Tibial artery (tissue), 4 donors: Measurements from ENCODE around the gene DBH.

ENCODE experiments used
- DNase-seq, 2 donors: peaks; one replicate each; pipeline ENCODE4 v3.0.0-alpha.2; 2019
- H3K27ac ChIP-seq, 2 donors: fragments of 200-600 bp; sonication (generic) in 1 of 2; 1 replicate in 1 of 2; 2 replicates in 1 of 2; pipeline ENCODE4 v1.5.1; 2018 to 2019; ENCODE audit warnings: mild to moderate bottlenecking in 1 of 2
- H3K27me3 ChIP-seq, 2 donors: fragments of 200-600 bp; sonication (generic) in 1 of 2; one replicate each; pipeline versions ENCODE4 v1.5.1 to v1.6.0; 2016 to 2019
- H3K36me3 ChIP-seq, 3 donors: fragments of 200-600 bp; sonication (generic) in 2 of 3; one replicate each; pipeline ENCODE4 v1.5.1; 2016 to 2019; ENCODE audit warnings: mild to moderate bottlenecking in 2 of 3
- H3K4me1 ChIP-seq, 4 donors: fragments of 200-600 bp; sonication (generic) in 2 of 4; 1 replicate in 3 of 4; 2 replicates in 1 of 4; pipeline ENCODE4 v1.5.1; 2016 to 2019
- H3K4me3 ChIP-seq, 2 donors: fragments of 200-600 bp; sonication (generic) in 1 of 2; 1 replicate in 1 of 2; 2 replicates in 1 of 2; pipeline ENCODE4 v1.5.1; 2018 to 2019; ENCODE audit warnings: mild to moderate bottlenecking in 2 of 2
- H3K9me3 ChIP-seq, 3 donors: fragments of 200-600 bp; sonication (generic) in 1 of 3; one replicate each; pipeline ENCODE4 v1.5.1; 2016 to 2019
- CTCF ChIP-seq, 2 experiments: fragments of 200-600 bp in 1 of 2; fragments of 450-650 bp in 1 of 2; IDR thresholded peaks; one replicate each; pipeline ENCODE4 v1.5.1; 2017 to 2019; ENCODE audit warnings: antibody characterized with exemption in 2 of 2, mild to moderate bottlenecking in 1 of 2, moderate library complexity in 1 of 2
- intact Hi-C: fragments of 100-400 bp; cut with DNase I; formaldehyde crosslinking; loops from one replicate; pipeline ENCODE4 v1.15.0; 2023; ENCODE audit warnings: low total_unique reads

DBH gene

GRCh38 chr9:133612816-133613215 is 23.3 kb upstream of the DBH start:
- Histone ChIP-seq H3K27me3 (peaks cover 0 to 98% of the 10 kb centered on the region in 2 donors), H3K4me3 (no peak overlapping the region), H3K36me3 (no peaks in the 10 kb centered on the region), H3K4me1 (peaks cover 0 to 8% (median 0%) of the 10 kb centered on the region in 4 donors), H3K9me3 (no peaks in the 10 kb centered on the region), H3K27ac (no peak overlapping the region)
- DNase-seq = no peak
- no peak for TF ChIP-seq CTCF (IDR thresholded peaks at IDR 0.05)
- intact Hi-C loops = no loop called here

DNA sequence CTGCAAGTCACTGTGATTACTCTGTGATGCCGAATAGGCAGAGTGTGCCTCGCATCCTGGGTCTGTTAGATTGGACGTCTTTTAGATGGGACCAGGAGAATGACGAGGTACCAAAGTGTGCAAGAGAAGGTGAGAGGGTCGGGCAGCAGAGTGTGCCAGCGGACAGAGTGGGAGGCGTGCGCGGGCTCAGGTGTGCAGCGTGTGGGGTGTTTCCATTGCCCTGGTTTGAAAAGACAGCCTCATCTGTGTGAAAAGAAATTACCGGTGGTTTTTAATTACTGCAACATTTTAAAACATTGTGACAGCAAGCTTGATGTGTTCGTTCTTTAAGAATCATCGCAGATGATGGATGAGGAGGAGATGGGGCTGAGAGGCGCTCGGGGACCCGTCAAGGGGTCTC is 22.7 kb upstream of the DBH start:
- no peak for DNase-seq
- no peak for TF ChIP-seq CTCF (IDR thresholded peaks at IDR 0.05)
- intact Hi-C loops = no loop called here
- Histone ChIP-seq H3K4me3 (no peak overlapping the region), H3K36me3 (no peaks in the 10 kb centered on the region), H3K27ac (no peak overlapping the region), H3K9me3 (no peaks in the 10 kb centered on the region), H3K27me3 (peaks cover 0 to 98% of the 10 kb centered on the region in 2 donors), H3K4me1 (peaks cover 0 to 8% (median 0%) of the 10 kb centered on the region in 4 donors)

- H3K9me3 ChIP-seq = no peaks in the 10 kb centered on the region
- no peak for TF ChIP-seq CTCF (IDR thresholded peaks at IDR 0.05)
- no peak overlapping the region for H3K4me3 ChIP-seq
- H3K27ac ChIP-seq = no peak overlapping the region
- H3K4me1 ChIP-seq = peaks cover 0 to 5% (median 0%) of the 10 kb centered on the region in 4 donors
- DNase-seq = no peak
- H3K27me3 ChIP-seq = peaks cover 0 to 98% of the 10 kb centered on the region in 2 donors
- intact Hi-C loops = no loop called here
- no peaks in the 10 kb centered on the region for H3K36me3 ChIP-seq
Observed at GRCh38 chr9:133614056-133614455, 22.1 kb upstream of the DBH start.

- Histone ChIP-seq H3K4me1 (no peaks in the 10 kb centered on the region), H3K36me3 (no peaks in the 10 kb centered on the region)
- intact Hi-C loops = no loop called here
Observed at GRCh38 chr9:133614678-133615077, 21.5 kb upstream of the DBH start.

GRCh38 chr9:133615186-133615585 is 21.0 kb upstream of the DBH start:
- no peak for TF ChIP-seq CTCF (IDR thresholded peaks at IDR 0.05)
- intact Hi-C loops = no loop called here
- Histone ChIP-seq H3K27me3 (peaks cover 0 to 90% of the 10 kb centered on the region in 2 donors), H3K4me3 (no peak overlapping the region), H3K9me3 (no peaks in the 10 kb centered on the region), H3K36me3 (no peaks in the 10 kb centered on the region), H3K4me1 (no peaks in the 10 kb centered on the region), H3K27ac (no peak overlapping the region)
- DNase-seq = no peak

More at GRCh38 chr9:133614678-133615077, 21.5 kb upstream of the DBH start:
- Histone ChIP-seq H3K27me3 (peaks cover 0 to 95% of the 10 kb centered on the region in 2 donors), H3K9me3 (no peaks in the 10 kb centered on the region), H3K27ac (no peak overlapping the region), H3K4me3 (no peak overlapping the region)
- no peak for TF ChIP-seq CTCF (IDR thresholded peaks at IDR 0.05)
- DNase-seq = no peak

DNA sequence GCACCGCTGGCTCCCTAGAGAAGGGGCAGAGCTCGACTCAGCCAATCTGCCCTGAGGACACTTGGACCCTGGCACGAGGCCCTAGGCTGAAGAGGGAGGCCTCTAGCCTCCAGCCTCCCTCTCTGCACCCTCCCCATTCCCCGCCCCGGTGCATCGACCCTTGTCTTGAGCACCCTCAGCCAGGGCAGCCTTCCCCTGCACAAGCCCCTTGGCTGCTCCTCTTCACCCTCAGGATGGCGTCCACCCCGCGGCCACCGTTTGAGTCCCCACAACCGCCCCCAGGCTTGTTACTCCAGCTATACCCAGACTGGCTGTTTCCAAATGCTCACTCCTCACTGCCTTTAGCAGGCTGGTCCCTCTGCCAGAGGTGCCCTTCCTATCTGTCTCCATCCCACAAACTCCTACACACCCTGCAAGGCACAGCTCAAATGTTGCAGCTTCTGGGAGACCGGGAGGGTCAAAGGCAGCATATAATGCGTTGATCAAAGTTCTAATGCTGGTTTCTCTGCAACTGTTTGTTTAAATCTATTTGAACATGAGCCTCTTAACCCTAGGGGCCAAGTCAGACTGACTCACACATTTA is 20.5 kb upstream of the DBH start:
- DNase-seq = no peak
- intact Hi-C loops = no loop called here
- Histone ChIP-seq H3K9me3 (no peaks in the 10 kb centered on the region), H3K4me1 (no peaks in the 10 kb centered on the region), H3K27ac (no peak overlapping the region), H3K4me3 (no peak overlapping the region), H3K36me3 (no peaks in the 10 kb centered on the region), H3K27me3 (peaks cover 0 to 84% of the 10 kb centered on the region in 2 donors)
- TF ChIP-seq CTCF (IDR thresholded peaks at IDR 0.05) = no peak
